T-cell (primary cell): ENCODE results near the gene ASXL1. TPM values are rescaled to one million over a fixed set of nuclear protein-coding genes. Genes with fewer than 3 reads are reported as not detected.

ENCODE experiments used
- ATAC-seq, 4 experiments: fragments of 200-7000 bp in 3 of 4; fragments of 150-1000 bp in 1 of 4; cut with Tn5 transposase; replicated peaks in 1 of 4; 1 replicate in 3 of 4; 2 replicates in 1 of 4; pipeline ENCODE4 v1.10.0; 2021; ENCODE audit warnings: moderate library complexity in 3 of 4, mild to moderate bottlenecking in 2 of 4, moderate number of reproducible peaks in 1 of 4
- CTCF ChIA-PET, 2 donors: fragments of 300-600 bp; sonication (Branson Sonifier 250); formaldehyde crosslinking; loops; one replicate each; lab custom pipeline; 2022; ENCODE audit warnings: antibody characterized with exemption in 2 of 2; lab: Charles Lee
- POLR2A ChIA-PET, 2 donors: fragments of 300-600 bp; sonication (Branson Sonifier 250); formaldehyde crosslinking; loops; one replicate each; lab custom pipeline; 2022; ENCODE audit warnings: antibody characterized with exemption in 2 of 2; lab: Charles Lee
- DNase-seq, 35 experiments: peaks; one replicate each; pipeline versions ENCODE4 v3.0.0 to v3.0.0-alpha.2; 2013 to 2023
- H3K27ac ChIP-seq: one replicate; pipeline ENCODE4 v1.5.1; 2013; ENCODE audit warnings: low read length
- H3K27me3 ChIP-seq, 2 experiments: replicated peaks in 1 of 2; 1 replicate in 1 of 2; 2 replicates in 1 of 2; pipeline versions ENCODE4 v1.6.1 to v1.7.0; 2013; ENCODE audit warnings: low read length in 1 of 2, mixed read lengths in 1 of 2; ENCODE audit not compliant: control insufficient read depth in 2 of 2, insufficient read depth in 2 of 2; ENCODE audit errors: extremely low read depth in 1 of 2
- H3K36me3 ChIP-seq, 2 donors: 1 replicate in 1 of 2; 2 replicates in 1 of 2; pipeline versions ENCODE4 v1.6.1 to v1.7.0; 2013; ENCODE audit warnings: low read length in 1 of 2; ENCODE audit not compliant: control insufficient read depth in 2 of 2, insufficient read depth in 1 of 2; ENCODE audit errors: extremely low read depth in 1 of 2
- H3K4me1 ChIP-seq, 2 experiments: 1 replicate in 1 of 2; 2 replicates in 1 of 2; pipeline versions ENCODE4 v1.6.1 to v1.7.0; 2013; ENCODE audit warnings: low read length in 2 of 2, mixed read lengths in 1 of 2; ENCODE audit not compliant: insufficient read depth in 2 of 2, control insufficient read depth in 1 of 2; ENCODE audit errors: extremely low read depth in 1 of 2
- H3K4me3 ChIP-seq, 2 donors: 1 replicate in 1 of 2; 2 replicates in 1 of 2; pipeline versions ENCODE4 v1.5.1 to v1.7.0; 2013; ENCODE audit warnings: mild to moderate bottlenecking in 2 of 2, low read length in 1 of 2, moderate library complexity in 1 of 2; ENCODE audit not compliant: control insufficient read depth in 1 of 2; ENCODE audit errors: extremely low read depth in 1 of 2
- H3K9me3 ChIP-seq: 2 replicates; pipeline ENCODE4 v1.7.0; 2013
- H3K27ac Mint-ChIP-seq, 2 donors: one replicate each; pipeline ENCODE4 v1.8.0; 2020 to 2021; ENCODE audit warnings: mild to moderate bottlenecking in 2 of 2, mixed read lengths in 2 of 2
- H3K27me3 Mint-ChIP-seq, 2 donors: one replicate each; pipeline ENCODE4 v1.8.0; 2021 to 2022; ENCODE audit warnings: mixed read lengths in 2 of 2
- H3K36me3 Mint-ChIP-seq: one replicate; pipeline ENCODE4 v1.8.0; 2021; ENCODE audit warnings: mixed read lengths
- H3K4me1 Mint-ChIP-seq, 3 donors: one replicate each; pipeline ENCODE4 v1.8.0; 2020 to 2022; ENCODE audit warnings: mixed read lengths in 3 of 3, mild to moderate bottlenecking in 1 of 3
- H3K4me3 Mint-ChIP-seq, 3 donors: one replicate each; pipeline ENCODE4 v1.8.0; 2020 to 2022; ENCODE audit warnings: mild to moderate bottlenecking in 3 of 3, mixed read lengths in 3 of 3, moderate library complexity in 3 of 3
- H3K9me3 Mint-ChIP-seq, 3 donors: one replicate each; pipeline ENCODE4 v1.8.0; 2020 to 2022; ENCODE audit warnings: mixed read lengths in 3 of 3
- WGBS: methylation state at CpG from one replicate; pipeline ENCODE4 v1.1.5; 2013; ENCODE audit warnings: missing lambda C conversion rate; ENCODE audit not compliant: insufficient coverage; 5-methylcytosine and 5-hydroxymethylcytosine counted together
- total RNA-seq, 35 experiments: library from RNA in 6 of 35; stranded (reverse) in 6 of 35; fragments of 120-200 nt in 1 of 35; gene quantifications; one replicate each; pipeline versions ENCODE4 v1.2.1 to v1.2.4 and lab custom pipeline; 2013 to 2026

The ASXL1 gene
- total RNA-seq, 5 donors from 2014 or later (not counting 1 experiment from before 2014, with no cell fraction given): 122 to 204 (median 137) TPM

- no peaks in the 10 kb centered on the region for H3K27me3 ChIP-seq
- no peaks in the 10 kb centered on the region for H3K9me3 ChIP-seq
- whole genome bisulfite sequencing: 5% methylated on average over 53 of the region's 82 CpGs
- Mint-ChIP-seq H3K9me3 (no peaks in the 10 kb centered on the region), H3K4me1 (peaks cover 58 to 66% (median 60%) of the 10 kb centered on the region in 3 donors), H3K27me3 (no peaks in the 10 kb centered on the region), H3K4me3 (peak overlapping the region; percentile 73 to 85 (median 77)), H3K27ac (peak overlapping the region in 1 of 2 donors; percentile 78), H3K36me3 (no peaks in the 10 kb centered on the region)
- ChIA-PET CTCF (interaction anchor here in 1 of 2 donors (0.6 kb wide), 2 partner anchors 52 to 59 kb away, joined by 4 read pairs; no protein-coding TSS in a partner anchor), POLR2A (interaction anchor here (0.5 to 0.6 kb wide), 4 partner anchors 26 to 301 kb away, joined by 4 to 11 read pairs (median 6); no protein-coding TSS in a partner anchor)
- H3K4me3 ChIP-seq: peak overlapping the region; percentile 45 to 66
- ATAC-seq: peak; percentile 4 to 24 (median 9)
- H3K4me1 ChIP-seq: peaks cover 23 to 72% of the 10 kb centered on the region in 2 experiments
- H3K27ac ChIP-seq: peak overlapping the region; percentile 28
- peak in 27 of 35 experiments; percentile 10 to 56 (median 26) for DNase-seq
- peaks cover 0 to 5% of the 10 kb centered on the region in 2 donors for H3K36me3 ChIP-seq
These were observed 124.5 kb downstream of the ASXL1 start for GRCh38 chr20:32482442-32483261.

GRCh38 chr20:32483351-32484224 is 125.5 kb downstream of the ASXL1 start:
- Mint-ChIP-seq H3K4me1 (peaks cover 54 to 63% (median 56%) of the 10 kb centered on the region in 3 donors), H3K27ac (peak overlapping the region; percentile 31 to 61), H3K27me3 (no peaks in the 10 kb centered on the region), H3K9me3 (peaks cover 0 to 1% (median 0%) of the 10 kb centered on the region in 3 donors), H3K4me3 (peak overlapping the region; percentile 79 to 85 (median 80)), H3K36me3 (peaks cover 6% of the 10 kb centered on the region)
- no peaks in the 10 kb centered on the region for H3K27me3 ChIP-seq
- H3K9me3 ChIP-seq: no peaks in the 10 kb centered on the region
- H3K36me3 ChIP-seq: peaks cover 3 to 5% of the 10 kb centered on the region in 2 donors
- H3K27ac ChIP-seq: peak overlapping the region; percentile 41
- ChIA-PET CTCF (interaction anchor here in 1 of 2 donors (0.6 kb wide), 2 partner anchors 51 to 58 kb away, joined by 4 read pairs; no protein-coding TSS in a partner anchor), POLR2A (interaction anchor here (0.6 to 0.7 kb wide), 4 partner anchors 25 to 487 kb away, joined by 3 to 11 read pairs (median 6); no protein-coding TSS in a partner anchor)
- ATAC-seq: peak; percentile 32 to 43 (median 37)
- peak overlapping the region; percentile 73 to 77 for H3K4me3 ChIP-seq
- WGBS: under 1% methylated on average over 52 of the region's 79 CpGs
- DNase-seq: peak in 33 of 35 experiments; percentile 20 to 78 (median 57)
- H3K4me1 ChIP-seq: peaks cover 23 to 62% of the 10 kb centered on the region in 2 experiments

- POLR2A ChIA-PET: interaction anchor here (0.6 to 0.7 kb wide), 4 partner anchors 24 to 486 kb away, joined by 3 to 7 read pairs (median 4); no protein-coding TSS in a partner anchor
These were observed 126.3 kb downstream of the ASXL1 start for GRCh38 chr20:32484225-32484957.

GRCh38 chr20:32484958-32485769 is 127.0 kb downstream of the ASXL1 start:
- peak overlapping the region; percentile 91 to 97 for H3K27ac Mint-ChIP-seq
- ChIA-PET CTCF (interaction anchor here (0.6 to 1.1 kb wide), 4 partner anchors 48 to 162 kb away, joined by 3 to 5 read pairs (median 3); no protein-coding TSS in a partner anchor), POLR2A (interaction anchor here (0.6 to 0.7 kb wide), 4 partner anchors 23 to 1013 kb away, joined by 3 to 5 read pairs (median 3); no protein-coding TSS in a partner anchor)
- peak overlapping the region; percentile 66 for H3K27ac ChIP-seq
- H3K4me1 Mint-ChIP-seq: peaks cover 39 to 51% (median 45%) of the 10 kb centered on the region in 3 donors
- ATAC-seq (peak; percentile 77 to 85 (median 80)), DNase-seq (peak; percentile 62 to 93 (median 85))
- no peaks in the 10 kb centered on the region for H3K9me3 ChIP-seq
- peak overlapping the region; percentile 73 to 81 for H3K4me3 ChIP-seq
- no peaks in the 10 kb centered on the region for H3K27me3 Mint-ChIP-seq
- peaks cover 8% of the 10 kb centered on the region for H3K36me3 Mint-ChIP-seq
- 4% methylated on average over 12 of the region's 20 CpGs for WGBS
- H3K9me3 Mint-ChIP-seq: peaks cover 0 to 4% (median 0%) of the 10 kb centered on the region in 3 donors
- peaks cover 23 to 50% of the 10 kb centered on the region in 2 experiments for H3K4me1 ChIP-seq
- peaks cover 5 to 7% of the 10 kb centered on the region in 2 donors for H3K36me3 ChIP-seq
- H3K27me3 ChIP-seq: no peaks in the 10 kb centered on the region
- peak overlapping the region; percentile 85 to 90 (median 88) for H3K4me3 Mint-ChIP-seq

More at GRCh38 chr20:32484225-32484957, 126.3 kb downstream of the ASXL1 start:
- Histone ChIP-seq H3K9me3 (no peaks in the 10 kb centered on the region), H3K27ac (peak overlapping the region; percentile 66), H3K4me1 (peaks cover 23 to 56% of the 10 kb centered on the region in 2 experiments), H3K27me3 (no peaks in the 10 kb centered on the region), H3K36me3 (peaks cover 3 to 5% of the 10 kb centered on the region in 2 donors), H3K4me3 (peak overlapping the region; percentile 73 to 81)
- peaks cover 8% of the 10 kb centered on the region for H3K36me3 Mint-ChIP-seq
- H3K4me1 Mint-ChIP-seq: peaks cover 46 to 59% (median 53%) of the 10 kb centered on the region in 3 donors
- peak overlapping the region; percentile 66 to 97 for H3K27ac Mint-ChIP-seq
- peak overlapping the region; percentile 85 to 90 (median 88) for H3K4me3 Mint-ChIP-seq
- WGBS: under 1% methylated on average over 50 of the region's 74 CpGs
- CTCF ChIA-PET: interaction anchor here (0.6 to 1.0 kb wide), 3 partner anchors 49 to 163 kb away, joined by 3 read pairs; no protein-coding TSS in a partner anchor
- peaks cover 0 to 4% (median 0%) of the 10 kb centered on the region in 3 donors for H3K9me3 Mint-ChIP-seq
- no peaks in the 10 kb centered on the region for H3K27me3 Mint-ChIP-seq
- DNase-seq (peak in 15 of 35 experiments; percentile 7 to 45 (median 29)), ATAC-seq (peak; percentile 2 to 6 (median 4))
